HepG2 (cell line): Measurements from ENCODE around the gene COPZ1. TPM values are rescaled to one million over a fixed set of nuclear protein-coding genes. Genes with fewer than 3 reads are reported as not detected.

Experiments used
- BHLHE40 ChIP-seq: IDR thresholded peaks from 2 replicates; pipeline ENCODE4 v1.6.1; 2011; ENCODE audit warnings: low read length, improper control_type of control experiment
- BRD4 ChIP-seq: sonication (generic); formaldehyde crosslinking; IDR thresholded peaks from 2 replicates; pipeline ENCODE4 v1.4.0; 2020; ENCODE audit warnings: missing genetic modification reagents
- CC2D1A ChIP-seq: sonication (generic); formaldehyde crosslinking; IDR thresholded peaks from 2 replicates; pipeline ENCODE4 v1.8.1; 2023; ENCODE audit warnings: mild to moderate bottlenecking, missing genetic modification reagents
- HIC2 ChIP-seq: sonication (generic); formaldehyde crosslinking; IDR thresholded peaks from 2 replicates; pipeline ENCODE4 v1.9.0; 2022; ENCODE audit warnings: low read depth, missing genetic modification reagents
- MBNL3 ChIP-seq: fragments of 250-450 bp; sonication (Bioruptor Pico); conservative IDR thresholded peaks from 2 replicates; pipeline ENCODE4 v1.8.0; 2022; ENCODE audit warnings: mild to moderate bottlenecking, inconsistent platforms
- RXRB ChIP-seq: IDR thresholded peaks from 2 replicates; pipeline ENCODE4 v1.6.1; 2016; ENCODE audit warnings: borderline replicate concordance, missing genetic modification reagents, missing compliant biosample characterization
- SNAPC4 ChIP-seq: sonication (generic); formaldehyde crosslinking; IDR thresholded peaks from 2 replicates; pipeline ENCODE4 v1.4.0; 2020; ENCODE audit warnings: mild to moderate bottlenecking, missing genetic modification reagents
- SYNCRIP ChIP-seq: fragments of 200-400 bp; formaldehyde crosslinking; IDR thresholded peaks from 2 replicates; pipeline ENCODE4 v1.6.1; 2018; ENCODE audit warnings: mild to moderate bottlenecking, low read depth, low read length; ENCODE audit not compliant: insufficient read depth
- WIZ ChIP-seq: sonication (generic); formaldehyde crosslinking; IDR thresholded peaks from 2 replicates; pipeline ENCODE4 v1.5.1; 2020; ENCODE audit warnings: mild to moderate bottlenecking, missing genetic modification reagents
- ZBTB1 ChIP-seq: sonication (generic); formaldehyde crosslinking; IDR thresholded peaks from 2 replicates; pipeline ENCODE4 v1.4.0; 2020; ENCODE audit warnings: missing genetic modification reagents, borderline replicate concordance
- ZBTB49 ChIP-seq: sonication (generic); formaldehyde crosslinking; IDR thresholded peaks from 2 replicates; pipeline ENCODE4 v1.4.0; 2020; ENCODE audit warnings: missing genetic modification reagents, borderline replicate concordance
- ZFY ChIP-seq: sonication (generic); formaldehyde crosslinking; IDR thresholded peaks from 2 replicates; pipeline ENCODE4 v1.4.0; 2020; ENCODE audit warnings: missing genetic modification reagents
- ZNF709 ChIP-seq: sonication (generic); formaldehyde crosslinking; IDR thresholded peaks from 2 replicates; pipeline ENCODE4 v1.5.0; 2020; ENCODE audit warnings: mild to moderate bottlenecking, missing genetic modification reagents
- ZSCAN25 ChIP-seq: sonication (generic); formaldehyde crosslinking; IDR thresholded peaks from 2 replicates; pipeline ENCODE4 v1.8.0; 2022; ENCODE audit warnings: mild to moderate bottlenecking, missing genetic modification reagents
- polyA plus RNA-seq, 8 experiments: library from polyadenylated mRNA; depleted of rRNA in 3 of 8; stranded (reverse) in 7 of 8; unstranded in 1 of 8; fragments of >200 nt; fragmentation: Illumina TruSeq in 4 of 8; extraction: Trizol in 4 of 8; gene quantifications; 2 replicates each; pipeline versions ENCODE4 v1.2.1 to v1.2.3, GENCODE V29; 2011 to 2016; ENCODE audit warnings: low read depth in 4 of 8, missing spikeins in 1 of 8, mixed read lengths in 1 of 8; ENCODE audit not compliant: insufficient read depth in 1 of 8
- total RNA-seq, 5 experiments: library from RNA; depleted of rRNA; stranded (reverse); fragments of >200 nt; fragmentation: Illumina TruSeq; extraction: Trizol; gene quantifications; 2 replicates each; pipeline ENCODE4 v1.2.3, GENCODE V29; 2016; ENCODE audit warnings: low read depth in 1 of 5
- TF ChIP-seq, protein P1 (sequence below): sonication (generic); formaldehyde crosslinking; IDR thresholded peaks from 2 replicates; pipeline ENCODE4 v1.4.0; 2020; ENCODE audit warnings: missing genetic modification reagents
- TF ChIP-seq, protein P2 (sequence below): sonication (generic); formaldehyde crosslinking; IDR thresholded peaks from 2 replicates; pipeline ENCODE4 v1.8.1; 2023; ENCODE audit warnings: mild to moderate bottlenecking, missing genetic modification reagents

Gene COPZ1
- total and polyA plus RNA-seq, 2 of the 13 experiments (the other 11 are each of a cell fraction or from before 2014, with no cell fraction given), result 125 to 184 TPM

DNA sequence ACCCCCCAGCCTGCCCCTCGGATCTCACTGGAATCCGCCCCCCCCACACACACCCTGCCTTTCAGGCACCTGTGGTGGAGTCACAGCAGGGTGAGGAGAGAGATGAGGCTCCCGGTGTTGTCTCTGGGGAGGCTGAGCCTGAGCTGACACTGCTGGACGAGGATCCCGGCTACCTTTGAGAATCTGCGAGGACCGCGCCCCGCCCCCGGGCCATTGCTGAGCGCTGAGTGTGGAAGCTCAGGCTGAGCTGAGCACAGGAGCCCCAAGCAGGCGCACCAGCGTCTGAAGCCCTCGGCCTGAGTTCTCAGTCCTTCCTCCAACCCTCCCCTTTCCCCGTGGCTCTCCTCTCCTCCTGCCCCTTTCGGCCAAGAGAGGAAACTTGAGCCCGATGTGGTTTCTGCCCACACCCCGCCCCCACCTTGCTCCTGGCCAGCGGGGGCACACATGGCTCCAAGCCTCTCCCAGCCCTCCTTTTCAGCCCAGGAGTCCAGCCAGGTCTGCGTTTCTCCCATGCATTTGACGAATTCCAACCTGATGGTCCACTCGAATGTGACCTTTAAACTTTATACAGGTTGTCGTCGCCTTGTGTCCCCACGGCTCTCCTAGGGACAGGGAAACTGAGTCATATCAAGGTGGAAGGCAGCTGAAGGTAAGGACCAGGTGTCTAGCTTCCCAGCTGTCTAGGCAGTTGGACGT lies 24.1 kb upstream of the COPZ1 start, which contains the start of gene NFE2 (continued):
- TF ChIP-seq BRD4 (no peak; the same call in 1 of the 2 replicates), ZNF709 (no peak), RXRB (CRISPR knock-in tag) (no peak), ZBTB49 (no peak), WIZ (CRISPR knock-in tag) (no peak), SYNCRIP (no peak), HIC2 (no peak), SNAPC4 (no peak; the same call in 1 of the 2 replicates), ZBTB1 (no peak), CC2D1A (CRISPR knock-in tag) (no peak), ZSCAN25 (no peak), MBNL3 (CRISPR knock-in tag) (no peak), BHLHE40 (no peak), ZFY (CRISPR knock-in tag) (peak; percentile 40; the same call in 1 of the 2 replicates)
- TF ChIP-seq, protein P1, sequence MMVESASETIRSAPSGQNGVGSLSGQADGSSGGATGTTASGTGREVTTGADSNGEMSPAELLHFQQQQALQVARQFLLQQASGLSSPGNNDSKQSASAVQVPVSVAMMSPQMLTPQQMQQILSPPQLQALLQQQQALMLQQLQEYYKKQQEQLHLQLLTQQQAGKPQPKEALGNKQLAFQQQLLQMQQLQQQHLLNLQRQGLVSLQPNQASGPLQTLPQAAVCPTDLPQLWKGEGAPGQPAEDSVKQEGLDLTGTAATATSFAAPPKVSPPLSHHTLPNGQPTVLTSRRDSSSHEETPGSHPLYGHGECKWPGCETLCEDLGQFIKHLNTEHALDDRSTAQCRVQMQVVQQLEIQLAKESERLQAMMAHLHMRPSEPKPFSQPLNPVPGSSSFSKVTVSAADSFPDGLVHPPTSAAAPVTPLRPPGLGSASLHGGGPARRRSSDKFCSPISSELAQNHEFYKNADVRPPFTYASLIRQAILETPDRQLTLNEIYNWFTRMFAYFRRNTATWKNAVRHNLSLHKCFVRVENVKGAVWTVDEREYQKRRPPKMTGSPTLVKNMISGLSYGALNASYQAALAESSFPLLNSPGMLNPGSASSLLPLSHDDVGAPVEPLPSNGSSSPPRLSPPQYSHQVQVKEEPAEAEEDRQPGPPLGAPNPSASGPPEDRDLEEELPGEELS (CRISPR knock-in tag), result no peak
- TF ChIP-seq, protein P2, sequence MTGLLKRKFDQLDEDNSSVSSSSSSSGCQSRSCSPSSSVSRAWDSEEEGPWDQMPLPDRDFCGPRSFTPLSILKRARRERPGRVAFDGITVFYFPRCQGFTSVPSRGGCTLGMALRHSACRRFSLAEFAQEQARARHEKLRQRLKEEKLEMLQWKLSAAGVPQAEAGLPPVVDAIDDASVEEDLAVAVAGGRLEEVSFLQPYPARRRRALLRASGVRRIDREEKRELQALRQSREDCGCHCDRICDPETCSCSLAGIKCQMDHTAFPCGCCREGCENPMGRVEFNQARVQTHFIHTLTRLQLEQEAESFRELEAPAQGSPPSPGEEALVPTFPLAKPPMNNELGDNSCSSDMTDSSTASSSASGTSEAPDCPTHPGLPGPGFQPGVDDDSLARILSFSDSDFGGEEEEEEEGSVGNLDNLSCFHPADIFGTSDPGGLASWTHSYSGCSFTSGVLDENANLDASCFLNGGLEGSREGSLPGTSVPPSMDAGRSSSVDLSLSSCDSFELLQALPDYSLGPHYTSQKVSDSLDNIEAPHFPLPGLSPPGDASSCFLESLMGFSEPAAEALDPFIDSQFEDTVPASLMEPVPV (CRISPR knock-in tag), result 0 out of 2 replicates have a peak, but pooled peaks have one; percentile 59
